SK-N-SH treated with all-trans-retinoic acid at 6 μM for 48 hours (cell line): ENCODE measurements around the gene NSUN2.

Experiments
- ATAC-seq: fragments of 200-7000 bp; cut with Tn5 transposase; 3 replicates; pipeline ENCODE4 v1.9.1; 2020; ENCODE audit warnings: mild to moderate bottlenecking, moderate library complexity
- ARNTL ChIP-seq: fragments of 450-650 bp; formaldehyde crosslinking; IDR thresholded peaks from 2 replicates; pipeline ENCODE4 v1.5.0; 2020; ENCODE audit warnings: low read depth, mild to moderate bottlenecking, moderate library complexity, borderline replicate concordance
- BACH2 ChIP-seq: fragments of 250-450 bp; sonication (Bioruptor Pico); IDR thresholded peaks from 2 replicates; pipeline ENCODE4 v1.9.0; 2021; ENCODE audit warnings: mild to moderate bottlenecking, borderline replicate concordance
- CSDC2 ChIP-seq: fragments of 250-450 bp; sonication (Bioruptor Pico); IDR thresholded peaks from 2 replicates; pipeline ENCODE4 v1.5.0; 2020; ENCODE audit warnings: mild to moderate bottlenecking, moderate library complexity
- ESRRG ChIP-seq: fragments of 250-450 bp; sonication (Bioruptor Pico); IDR thresholded peaks from 2 replicates; pipeline ENCODE4 v1.6.1; 2021; ENCODE audit warnings: mild to moderate bottlenecking
- GLIS3 ChIP-seq: fragments of 250-450 bp; sonication (Bioruptor Pico); IDR thresholded peaks from 2 replicates; pipeline ENCODE4 v1.5.0; 2020; ENCODE audit warnings: mild to moderate bottlenecking, moderate library complexity
- ISL1 ChIP-seq: fragments of 250-450 bp; sonication (Bioruptor Pico); IDR thresholded peaks from 2 replicates; pipeline ENCODE4 v2.1.2; 2022; ENCODE audit warnings: mild to moderate bottlenecking, moderate library complexity
- OSR1 ChIP-seq: fragments of 250-450 bp; sonication (Bioruptor Pico); IDR thresholded peaks from 2 replicates; pipeline ENCODE4 v1.8.0; 2022; ENCODE audit warnings: moderate library complexity, mild to moderate bottlenecking, inconsistent platforms
- PPARA ChIP-seq: fragments of 250-450 bp; sonication (Bioruptor Pico); IDR thresholded peaks from 2 replicates; pipeline ENCODE4 v1.5.0; 2020; ENCODE audit warnings: mild to moderate bottlenecking, borderline replicate concordance
- RARB ChIP-seq: fragments of 250-450 bp; sonication (Bioruptor Pico); IDR thresholded peaks from 2 replicates; pipeline ENCODE4 v1.8.0; 2021; ENCODE audit warnings: mild to moderate bottlenecking, moderate library complexity
- SNAI2 ChIP-seq: fragments of 250-450 bp; sonication (Bioruptor Pico); IDR thresholded peaks from 2 replicates; pipeline ENCODE4 v1.5.0; 2020; ENCODE audit warnings: mild to moderate bottlenecking, moderate library complexity
- TCF4 ChIP-seq: fragments of 250-450 bp; sonication (Bioruptor Pico); IDR thresholded peaks from 2 replicates; pipeline ENCODE4 v1.8.0; 2021; ENCODE audit warnings: mild to moderate bottlenecking, moderate library complexity, borderline replicate concordance
- ZC3H10 ChIP-seq: fragments of 250-450 bp; sonication (Bioruptor Pico); IDR thresholded peaks from 2 replicates; pipeline ENCODE4 v1.5.1; 2021; ENCODE audit warnings: mild to moderate bottlenecking, moderate library complexity
- ZFP3 ChIP-seq: fragments of 250-450 bp; sonication (Bioruptor Pico); IDR thresholded peaks from 2 replicates; pipeline ENCODE4 v1.5.0; 2020; ENCODE audit warnings: mild to moderate bottlenecking, moderate library complexity
- ZFP30 ChIP-seq: fragments of 450-650 bp; formaldehyde crosslinking; IDR thresholded peaks from 2 replicates; pipeline ENCODE4 v1.5.0; 2022; ENCODE audit warnings: mild to moderate bottlenecking, moderate library complexity
- ZNF565 ChIP-seq: fragments of 450-650 bp; formaldehyde crosslinking; conservative IDR thresholded peaks from 2 replicates; pipeline ENCODE4 v1.5.0; 2020; ENCODE audit warnings: low read depth, mild to moderate bottlenecking, moderate library complexity
- ZNF70 ChIP-seq: fragments of 450-650 bp; formaldehyde crosslinking; IDR thresholded peaks from 2 replicates; pipeline ENCODE4 v1.5.0; 2020; ENCODE audit warnings: mild to moderate bottlenecking, moderate library complexity
- ZNF8 ChIP-seq: fragments of 450-650 bp; formaldehyde crosslinking; IDR thresholded peaks from 2 replicates; pipeline ENCODE4 v1.5.0; 2020; ENCODE audit warnings: mild to moderate bottlenecking, moderate library complexity
- TF ChIP-seq, protein P1 (sequence below): fragments of 250-450 bp; sonication (Bioruptor Pico); IDR thresholded peaks from 2 replicates; pipeline ENCODE4 v1.8.0; 2021; ENCODE audit warnings: low read depth, mild to moderate bottlenecking, moderate library complexity, borderline replicate concordance
- TF ChIP-seq, protein P2 (sequence below): fragments of 250-450 bp; sonication (Bioruptor Pico); IDR thresholded peaks from 2 replicates; pipeline ENCODE4 v1.5.0; 2020; ENCODE audit warnings: mild to moderate bottlenecking, moderate library complexity
- TF ChIP-seq, protein P3 (sequence below): fragments of 250-450 bp; sonication (Bioruptor Pico); IDR thresholded peaks from 2 replicates; pipeline ENCODE4 v1.8.0; 2020; ENCODE audit warnings: mild to moderate bottlenecking, moderate library complexity, borderline replicate concordance
- TF ChIP-seq, protein P4 (sequence below): fragments of 250-450 bp; sonication (Bioruptor Pico); IDR thresholded peaks from 2 replicates; pipeline ENCODE4 v1.5.1; 2021; ENCODE audit warnings: mild to moderate bottlenecking, moderate library complexity
- TF ChIP-seq, protein P5 (sequence below): fragments of 250-450 bp; sonication (Bioruptor Pico); IDR thresholded peaks from 2 replicates; pipeline ENCODE4 v1.5.1; 2020; ENCODE audit warnings: low read depth, mild to moderate bottlenecking, moderate library complexity

The NSUN2 gene

DNA sequence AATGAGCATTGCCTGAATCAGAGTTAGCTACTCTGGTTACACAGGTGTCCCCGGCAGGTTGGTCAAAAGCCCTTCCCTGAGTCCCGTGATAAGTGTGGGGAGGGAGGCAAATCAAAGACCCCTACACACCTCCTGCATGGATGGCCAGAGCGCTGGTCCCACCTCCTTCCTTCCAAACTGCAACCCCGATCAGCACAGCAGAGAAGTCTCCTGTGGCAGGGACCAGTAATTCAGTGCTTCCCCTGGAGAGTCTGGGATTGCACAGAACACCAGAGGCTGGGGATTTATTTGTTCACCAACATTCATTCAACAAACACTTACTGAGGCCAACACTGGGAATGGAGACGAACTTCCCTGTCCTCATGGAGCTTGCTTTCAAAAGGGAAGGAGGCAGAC is 46.2 kb downstream of the NSUN2 start:
- TF ChIP-seq ZFP30 (CRISPR knock-in tag): no peak
- no peak for TF ChIP-seq CSDC2
- TF ChIP-seq TCF4: no peak
- TF ChIP-seq BACH2 (CRISPR knock-in tag): no peak
- TF ChIP-seq ISL1: no peak
- TF ChIP-seq, protein P1, sequence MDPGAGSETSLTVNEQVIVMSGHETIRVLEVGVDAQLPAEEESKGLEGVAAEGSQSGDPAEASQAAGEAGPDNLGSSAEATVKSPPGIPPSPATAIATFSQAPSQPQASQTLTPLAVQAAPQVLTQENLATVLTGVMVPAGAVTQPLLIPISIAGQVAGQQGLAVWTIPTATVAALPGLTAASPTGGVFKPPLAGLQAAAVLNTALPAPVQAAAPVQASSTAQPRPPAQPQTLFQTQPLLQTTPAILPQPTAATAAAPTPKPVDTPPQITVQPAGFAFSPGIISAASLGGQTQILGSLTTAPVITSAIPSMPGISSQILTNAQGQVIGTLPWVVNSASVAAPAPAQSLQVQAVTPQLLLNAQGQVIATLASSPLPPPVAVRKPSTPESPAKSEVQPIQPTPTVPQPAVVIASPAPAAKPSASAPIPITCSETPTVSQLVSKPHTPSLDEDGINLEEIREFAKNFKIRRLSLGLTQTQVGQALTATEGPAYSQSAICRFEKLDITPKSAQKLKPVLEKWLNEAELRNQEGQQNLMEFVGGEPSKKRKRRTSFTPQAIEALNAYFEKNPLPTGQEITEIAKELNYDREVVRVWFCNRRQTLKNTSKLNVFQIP: no peak
- no peak for TF ChIP-seq ARNTL (CRISPR knock-in tag)
- no peak for TF ChIP-seq PPARA
- TF ChIP-seq, protein P2, sequence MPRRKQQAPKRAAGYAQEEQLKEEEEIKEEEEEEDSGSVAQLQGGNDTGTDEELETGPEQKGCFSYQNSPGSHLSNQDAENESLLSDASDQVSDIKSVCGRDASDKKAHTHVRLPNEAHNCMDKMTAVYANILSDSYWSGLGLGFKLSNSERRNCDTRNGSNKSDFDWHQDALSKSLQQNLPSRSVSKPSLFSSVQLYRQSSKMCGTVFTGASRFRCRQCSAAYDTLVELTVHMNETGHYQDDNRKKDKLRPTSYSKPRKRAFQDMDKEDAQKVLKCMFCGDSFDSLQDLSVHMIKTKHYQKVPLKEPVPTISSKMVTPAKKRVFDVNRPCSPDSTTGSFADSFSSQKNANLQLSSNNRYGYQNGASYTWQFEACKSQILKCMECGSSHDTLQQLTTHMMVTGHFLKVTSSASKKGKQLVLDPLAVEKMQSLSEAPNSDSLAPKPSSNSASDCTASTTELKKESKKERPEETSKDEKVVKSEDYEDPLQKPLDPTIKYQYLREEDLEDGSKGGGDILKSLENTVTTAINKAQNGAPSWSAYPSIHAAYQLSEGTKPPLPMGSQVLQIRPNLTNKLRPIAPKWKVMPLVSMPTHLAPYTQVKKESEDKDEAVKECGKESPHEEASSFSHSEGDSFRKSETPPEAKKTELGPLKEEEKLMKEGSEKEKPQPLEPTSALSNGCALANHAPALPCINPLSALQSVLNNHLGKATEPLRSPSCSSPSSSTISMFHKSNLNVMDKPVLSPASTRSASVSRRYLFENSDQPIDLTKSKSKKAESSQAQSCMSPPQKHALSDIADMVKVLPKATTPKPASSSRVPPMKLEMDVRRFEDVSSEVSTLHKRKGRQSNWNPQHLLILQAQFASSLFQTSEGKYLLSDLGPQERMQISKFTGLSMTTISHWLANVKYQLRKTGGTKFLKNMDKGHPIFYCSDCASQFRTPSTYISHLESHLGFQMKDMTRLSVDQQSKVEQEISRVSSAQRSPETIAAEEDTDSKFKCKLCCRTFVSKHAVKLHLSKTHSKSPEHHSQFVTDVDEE (CRISPR knock-in tag): no peak
- TF ChIP-seq ZNF70 (CRISPR knock-in tag): no peak
- TF ChIP-seq ZNF565 (CRISPR knock-in tag): no peak
- no peak for TF ChIP-seq ESRRG (CRISPR knock-in tag)
- no peak for TF ChIP-seq ZC3H10 (CRISPR knock-in tag)
- TF ChIP-seq, protein P3, sequence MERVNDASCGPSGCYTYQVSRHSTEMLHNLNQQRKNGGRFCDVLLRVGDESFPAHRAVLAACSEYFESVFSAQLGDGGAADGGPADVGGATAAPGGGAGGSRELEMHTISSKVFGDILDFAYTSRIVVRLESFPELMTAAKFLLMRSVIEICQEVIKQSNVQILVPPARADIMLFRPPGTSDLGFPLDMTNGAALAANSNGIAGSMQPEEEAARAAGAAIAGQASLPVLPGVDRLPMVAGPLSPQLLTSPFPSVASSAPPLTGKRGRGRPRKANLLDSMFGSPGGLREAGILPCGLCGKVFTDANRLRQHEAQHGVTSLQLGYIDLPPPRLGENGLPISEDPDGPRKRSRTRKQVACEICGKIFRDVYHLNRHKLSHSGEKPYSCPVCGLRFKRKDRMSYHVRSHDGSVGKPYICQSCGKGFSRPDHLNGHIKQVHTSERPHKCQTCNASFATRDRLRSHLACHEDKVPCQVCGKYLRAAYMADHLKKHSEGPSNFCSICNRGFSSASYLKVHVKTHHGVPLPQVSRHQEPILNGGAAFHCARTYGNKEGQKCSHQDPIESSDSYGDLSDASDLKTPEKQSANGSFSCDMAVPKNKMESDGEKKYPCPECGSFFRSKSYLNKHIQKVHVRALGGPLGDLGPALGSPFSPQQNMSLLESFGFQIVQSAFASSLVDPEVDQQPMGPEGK (CRISPR knock-in tag): no peak
- TF ChIP-seq, protein P4, sequence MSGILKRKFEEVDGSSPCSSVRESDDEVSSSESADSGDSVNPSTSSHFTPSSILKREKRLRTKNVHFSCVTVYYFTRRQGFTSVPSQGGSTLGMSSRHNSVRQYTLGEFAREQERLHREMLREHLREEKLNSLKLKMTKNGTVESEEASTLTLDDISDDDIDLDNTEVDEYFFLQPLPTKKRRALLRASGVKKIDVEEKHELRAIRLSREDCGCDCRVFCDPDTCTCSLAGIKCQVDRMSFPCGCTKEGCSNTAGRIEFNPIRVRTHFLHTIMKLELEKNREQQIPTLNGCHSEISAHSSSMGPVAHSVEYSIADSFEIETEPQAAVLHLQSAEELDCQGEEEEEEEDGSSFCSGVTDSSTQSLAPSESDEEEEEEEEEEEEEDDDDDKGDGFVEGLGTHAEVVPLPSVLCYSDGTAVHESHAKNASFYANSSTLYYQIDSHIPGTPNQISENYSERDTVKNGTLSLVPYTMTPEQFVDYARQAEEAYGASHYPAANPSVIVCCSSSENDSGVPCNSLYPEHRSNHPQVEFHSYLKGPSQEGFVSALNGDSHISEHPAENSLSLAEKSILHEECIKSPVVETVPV: no peak
- TF ChIP-seq ZFP3 (CRISPR knock-in tag): no peak
- TF ChIP-seq ZNF8 (CRISPR knock-in tag): no peak
- TF ChIP-seq, protein P5, sequence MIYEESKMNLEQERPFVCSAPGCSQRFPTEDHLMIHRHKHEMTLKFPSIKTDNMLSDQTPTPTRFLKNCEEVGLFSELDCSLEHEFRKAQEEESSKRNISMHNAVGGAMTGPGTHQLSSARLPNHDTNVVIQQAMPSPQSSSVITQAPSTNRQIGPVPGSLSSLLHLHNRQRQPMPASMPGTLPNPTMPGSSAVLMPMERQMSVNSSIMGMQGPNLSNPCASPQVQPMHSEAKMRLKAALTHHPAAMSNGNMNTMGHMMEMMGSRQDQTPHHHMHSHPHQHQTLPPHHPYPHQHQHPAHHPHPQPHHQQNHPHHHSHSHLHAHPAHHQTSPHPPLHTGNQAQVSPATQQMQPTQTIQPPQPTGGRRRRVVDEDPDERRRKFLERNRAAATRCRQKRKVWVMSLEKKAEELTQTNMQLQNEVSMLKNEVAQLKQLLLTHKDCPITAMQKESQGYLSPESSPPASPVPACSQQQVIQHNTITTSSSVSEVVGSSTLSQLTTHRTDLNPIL: no peak
- no peak for TF ChIP-seq SNAI2 (CRISPR knock-in tag)
- TF ChIP-seq RARB (CRISPR knock-in tag): no peak
- ATAC-seq: no peak

DNA sequence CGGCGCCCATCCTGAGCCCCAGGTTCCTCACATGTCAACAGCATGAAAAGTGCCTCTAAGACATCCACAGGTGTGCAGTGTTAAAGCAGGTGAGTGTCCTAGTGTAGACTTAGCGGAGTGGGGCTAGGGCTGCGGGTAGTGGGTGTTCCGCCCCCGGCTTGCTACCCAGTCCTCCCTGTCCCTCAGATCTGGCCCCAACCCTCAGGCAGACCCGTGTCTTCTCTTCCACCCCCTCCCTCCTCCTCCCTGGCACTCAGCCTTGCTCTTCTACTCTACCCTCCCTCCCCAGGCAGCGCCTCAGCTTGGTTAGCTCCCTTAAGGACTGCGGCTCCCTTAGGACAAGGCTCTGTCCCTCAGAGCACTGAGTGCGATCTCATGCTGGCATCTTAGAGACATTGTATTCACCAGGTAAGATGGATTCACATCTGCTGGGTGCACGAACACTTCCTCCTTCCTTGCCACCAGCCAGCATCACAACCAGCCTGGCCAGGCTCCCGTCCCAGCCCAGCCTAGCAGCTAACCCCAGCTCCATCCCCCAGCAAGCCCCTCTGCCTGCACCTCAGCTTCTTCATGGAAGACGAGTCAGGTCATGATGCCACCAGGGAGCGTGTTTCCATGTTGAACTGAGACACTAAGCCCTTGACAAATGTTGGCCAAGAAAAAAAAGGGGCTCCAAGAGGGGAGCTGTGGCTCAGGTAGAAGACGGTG is 46.8 kb downstream of the NSUN2 start:
- no peak for ATAC-seq
- TF ChIP-seq OSR1 (CRISPR knock-in tag): no peak
- no peak for TF ChIP-seq ISL1
- TF ChIP-seq TCF4: no peak
- no peak for TF ChIP-seq ZC3H10 (CRISPR knock-in tag)
- TF ChIP-seq ESRRG (CRISPR knock-in tag): no peak
- TF ChIP-seq, protein P2 (CRISPR knock-in tag): no peak
- no peak for TF ChIP-seq ZFP30 (CRISPR knock-in tag)
- TF ChIP-seq GLIS3 (CRISPR knock-in tag): no peak
- no peak for TF ChIP-seq BACH2 (CRISPR knock-in tag)
- no peak for TF ChIP-seq ZNF8 (CRISPR knock-in tag)
- TF ChIP-seq ZNF70 (CRISPR knock-in tag): no peak
- TF ChIP-seq, all 23 proteins: peak for 0
